C4-2B (cell line): Measurements from ENCODE around the gene LYRM9.

Experiments
- H3K27ac ChIP-seq: fragments of 450-650 bp; 2 replicates; pipeline ENCODE4 v1.5.1; 2017
- CTCF ChIP-seq: fragments of 450-650 bp; conservative IDR thresholded peaks from 2 replicates; pipeline ENCODE4 v1.5.1; 2017; ENCODE audit warnings: mild to moderate bottlenecking
- ZFX ChIP-seq: fragments of 450-650 bp; IDR thresholded peaks from 2 replicates; pipeline ENCODE4 v1.6.1; 2017

Gene LYRM9

GRCh38 chr17:27895940-27896535 lies 2.9 kb upstream of the LYRM9 start:
- no peak overlapping the region for H3K27ac ChIP-seq
- TF ChIP-seq CTCF (no peak), ZFX (no peak)

GRCh38 chr17:27895123-27895895 lies 2.1 kb upstream of the LYRM9 start:
- TF ChIP-seq ZFX (no peak), CTCF (no peak)
- no peak overlapping the region for H3K27ac ChIP-seq

GRCh38 chr17:27893841-27894503 lies 807 bp upstream of the LYRM9 start:
- H3K27ac ChIP-seq = no peak overlapping the region
- TF ChIP-seq ZFX (no peak), CTCF (no peak)

- H3K27ac ChIP-seq = peak overlapping the region; percentile 59
- TF ChIP-seq ZFX (no peak), CTCF (no peak)
These were observed 661 bp downstream of the LYRM9 start for GRCh38 chr17:27892542-27892865.

GRCh38 chr17:27891841-27892240 lies 1.3 kb downstream of the LYRM9 start:
- H3K27ac ChIP-seq = no peak overlapping the region
- TF ChIP-seq ZFX = no peak
- no peak for TF ChIP-seq CTCF

- TF ChIP-seq CTCF (no peak), ZFX (no peak)
These were observed 3.4 kb downstream of the LYRM9 start for GRCh38 chr17:27889711-27890251.

GRCh38 chr17:27888945-27889344 lies 4.2 kb downstream of the LYRM9 start:
- no peak overlapping the region for H3K27ac ChIP-seq
- no peak for TF ChIP-seq ZFX
- no peak for TF ChIP-seq CTCF

More at GRCh38 chr17:27889711-27890251, 3.4 kb downstream of the LYRM9 start:
- no peak overlapping the region for H3K27ac ChIP-seq
